Esophagus muscularis mucosa (tissue), 3 donors: Measurements from ENCODE around the gene CHMP1A.

Source experiments
- POLR2A ChIP-seq: fragments of 450-650 bp; IDR thresholded peaks from one replicate; pipeline ENCODE4 v1.6.1; 2017; ENCODE audit warnings: antibody characterized with exemption, moderate library complexity, mild to moderate bottlenecking, low read depth
- POLR2AphosphoS5 ChIP-seq, 2 donors: sonication (generic); formaldehyde crosslinking; IDR thresholded peaks; one replicate each; pipeline ENCODE4 v1.6.1; 2017; ENCODE audit warnings: antibody characterized with exemption in 2 of 2
- TF ChIP-seq, protein P1 (sequence below), 3 experiments: fragments of 200-600 bp in 2 of 3; fragments of 450-650 bp in 1 of 3; sonication (generic) in 2 of 3; IDR thresholded peaks; one replicate each; pipeline ENCODE4 v1.5.1; 2017 to 2019; ENCODE audit warnings: antibody characterized with exemption in 3 of 3, mild to moderate bottlenecking in 2 of 3, moderate library complexity in 1 of 3

DNA sequence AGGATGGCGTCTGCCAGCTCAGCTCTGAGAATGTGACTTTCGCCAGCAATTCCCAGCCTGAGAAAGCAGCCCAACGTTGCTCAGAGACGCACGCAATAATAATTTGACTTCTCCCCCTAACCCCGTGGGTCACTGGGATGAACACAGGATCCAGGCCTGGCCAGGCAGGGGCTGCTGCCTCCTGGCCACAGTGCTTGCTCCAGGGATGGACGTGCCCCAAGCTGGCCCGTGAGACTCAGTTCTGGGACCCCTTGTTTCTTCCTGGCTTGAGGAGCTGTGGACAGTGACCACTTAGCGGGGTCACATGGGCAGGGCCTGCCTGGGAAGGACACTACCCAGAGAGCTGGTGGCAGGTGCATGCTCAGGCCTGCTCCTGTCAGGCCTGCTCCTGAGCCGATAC is 57.6 kb downstream of the CHMP1A start:
- TF ChIP-seq POLR2AphosphoS5 (IDR thresholded peaks at IDR 0.05) (no peak), POLR2A (no peak)
- TF ChIP-seq, protein P1, sequence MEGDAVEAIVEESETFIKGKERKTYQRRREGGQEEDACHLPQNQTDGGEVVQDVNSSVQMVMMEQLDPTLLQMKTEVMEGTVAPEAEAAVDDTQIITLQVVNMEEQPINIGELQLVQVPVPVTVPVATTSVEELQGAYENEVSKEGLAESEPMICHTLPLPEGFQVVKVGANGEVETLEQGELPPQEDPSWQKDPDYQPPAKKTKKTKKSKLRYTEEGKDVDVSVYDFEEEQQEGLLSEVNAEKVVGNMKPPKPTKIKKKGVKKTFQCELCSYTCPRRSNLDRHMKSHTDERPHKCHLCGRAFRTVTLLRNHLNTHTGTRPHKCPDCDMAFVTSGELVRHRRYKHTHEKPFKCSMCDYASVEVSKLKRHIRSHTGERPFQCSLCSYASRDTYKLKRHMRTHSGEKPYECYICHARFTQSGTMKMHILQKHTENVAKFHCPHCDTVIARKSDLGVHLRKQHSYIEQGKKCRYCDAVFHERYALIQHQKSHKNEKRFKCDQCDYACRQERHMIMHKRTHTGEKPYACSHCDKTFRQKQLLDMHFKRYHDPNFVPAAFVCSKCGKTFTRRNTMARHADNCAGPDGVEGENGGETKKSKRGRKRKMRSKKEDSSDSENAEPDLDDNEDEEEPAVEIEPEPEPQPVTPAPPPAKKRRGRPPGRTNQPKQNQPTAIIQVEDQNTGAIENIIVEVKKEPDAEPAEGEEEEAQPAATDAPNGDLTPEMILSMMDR (IDR thresholded peaks at IDR 0.05) = no peak
